Duodenal mucosa (tissue), 2 donors: Measurements from ENCODE around the gene PRUNE2.
"Not testable (repeated sequence)": the region's sequence is repeated elsewhere in the genome, so short reads cannot be mapped to it uniquely, and the experiment has no call there.

Experiments
- H3K27ac ChIP-seq: one replicate; pipeline ENCODE4 v1.7.0; 2013; ENCODE audit warnings: low read depth, low read length
- H3K27me3 ChIP-seq, 2 donors: one replicate each; pipeline ENCODE4 v1.7.0; 2013; ENCODE audit warnings: low read length in 2 of 2, control low read depth in 1 of 2; ENCODE audit not compliant: insufficient read depth in 2 of 2, control insufficient read depth in 1 of 2
- H3K36me3 ChIP-seq, 2 donors: one replicate each; pipeline ENCODE4 v1.7.0; 2013; ENCODE audit warnings: low read length in 2 of 2, control low read depth in 1 of 2; ENCODE audit not compliant: insufficient read depth in 2 of 2, control insufficient read depth in 1 of 2
- H3K4me1 ChIP-seq, 2 donors: one replicate each; pipeline ENCODE4 v1.7.0; 2013; ENCODE audit warnings: low read length in 2 of 2, control low read depth in 1 of 2; ENCODE audit not compliant: insufficient read depth in 2 of 2, control insufficient read depth in 1 of 2
- H3K4me3 ChIP-seq, 2 donors: one replicate each; pipeline ENCODE4 v1.7.0; 2013; ENCODE audit warnings: low read length in 2 of 2, low read depth in 1 of 2
- H3K9ac ChIP-seq, 2 donors: one replicate each; pipeline ENCODE4 v1.7.0; 2013; ENCODE audit warnings: low read length in 2 of 2, low read depth in 1 of 2
- H3K9me3 ChIP-seq, 2 donors: one replicate each; pipeline ENCODE4 v1.7.0; 2013; ENCODE audit warnings: low read length in 2 of 2, control low read depth in 1 of 2; ENCODE audit not compliant: control insufficient read depth in 1 of 2

Gene PRUNE2

GRCh38 chr9:76873821-76874220 lies 32.1 kb downstream of the PRUNE2 start:
- no peak overlapping the region for H3K27ac ChIP-seq
- no peaks in the 10 kb centered on the region for H3K9me3 ChIP-seq
- H3K36me3 ChIP-seq, result no peaks in the 10 kb centered on the region
- no peak overlapping the region for H3K9ac ChIP-seq
- no peak overlapping the region for H3K4me3 ChIP-seq
- no peaks in the 10 kb centered on the region for H3K4me1 ChIP-seq
- H3K27me3 ChIP-seq, result no peaks in the 10 kb centered on the region

- Histone ChIP-seq H3K9ac (no peak overlapping the region), H3K27me3 (no peaks in the 10 kb centered on the region), H3K4me3 (no peak overlapping the region), H3K36me3 (no peaks in the 10 kb centered on the region), H3K9me3 (no peaks in the 10 kb centered on the region), H3K4me1 (no peaks in the 10 kb centered on the region), H3K27ac (no peak overlapping the region)
Measured at GRCh38 chr9:76873056-76873792, 32.7 kb downstream of the PRUNE2 start.

- Histone ChIP-seq H3K27me3 (no peaks in the 10 kb centered on the region), H3K9ac (no peak overlapping the region), H3K4me1 (no peaks in the 10 kb centered on the region), H3K9me3 (no peaks in the 10 kb centered on the region), H3K4me3 (no peak overlapping the region), H3K27ac (no peak overlapping the region), H3K36me3 (no peaks in the 10 kb centered on the region)
Measured at GRCh38 chr9:76868897-76869296, 37.0 kb downstream of the PRUNE2 start.

GRCh38 chr9:76866689-76867088 lies 39.2 kb downstream of the PRUNE2 start:
- Histone ChIP-seq H3K9ac (no peak overlapping the region), H3K36me3 (no peaks in the 10 kb centered on the region), H3K27me3 (no peaks in the 10 kb centered on the region), H3K4me3 (no peak overlapping the region), H3K27ac (no peak overlapping the region), H3K4me1 (no peaks in the 10 kb centered on the region), H3K9me3 (no peaks in the 10 kb centered on the region)

- no peaks in the 10 kb centered on the region for H3K9me3 ChIP-seq
- no peaks in the 10 kb centered on the region for H3K36me3 ChIP-seq
- H3K4me1 ChIP-seq, result no peaks in the 10 kb centered on the region
- no peak overlapping the region for H3K9ac ChIP-seq
- H3K4me3 ChIP-seq, result no peak overlapping the region
- no peaks in the 10 kb centered on the region for H3K27me3 ChIP-seq
- H3K27ac ChIP-seq, result no peak overlapping the region
Measured at GRCh38 chr9:76863832-76864231, 42.1 kb downstream of the PRUNE2 start.

- H3K36me3 ChIP-seq, result no peaks in the 10 kb centered on the region
- no peak overlapping the region for H3K9ac ChIP-seq
- no peaks in the 10 kb centered on the region for H3K27me3 ChIP-seq
- H3K27ac ChIP-seq, result no peak overlapping the region
- no peaks in the 10 kb centered on the region for H3K9me3 ChIP-seq
- no peak overlapping the region for H3K4me3 ChIP-seq
- H3K4me1 ChIP-seq, result no peaks in the 10 kb centered on the region
Measured at GRCh38 chr9:76859860-76860259, 46.1 kb downstream of the PRUNE2 start.

- H3K27ac ChIP-seq, H3K36me3 ChIP-seq, H3K4me1 ChIP-seq, H3K9ac ChIP-seq, H3K27me3 ChIP-seq, H3K9me3 ChIP-seq, H3K4me3 ChIP-seq: not testable (repeated sequence)
Measured at GRCh38 chr9:76858248-76858647, 47.7 kb downstream of the PRUNE2 start.

- no peaks in the 10 kb centered on the region for H3K9me3 ChIP-seq
- H3K9ac ChIP-seq, result no peak overlapping the region
- no peaks in the 10 kb centered on the region for H3K4me1 ChIP-seq
- H3K27ac ChIP-seq, result no peak overlapping the region
- no peaks in the 10 kb centered on the region for H3K36me3 ChIP-seq
- no peaks in the 10 kb centered on the region for H3K27me3 ChIP-seq
- no peak overlapping the region for H3K4me3 ChIP-seq
Measured at GRCh38 chr9:76856016-76856415, 49.9 kb downstream of the PRUNE2 start.

- H3K4me3 ChIP-seq, result no peak overlapping the region
- H3K27ac ChIP-seq, result no peak overlapping the region
- no peaks in the 10 kb centered on the region for H3K4me1 ChIP-seq
- H3K9me3 ChIP-seq, result no peaks in the 10 kb centered on the region
- no peaks in the 10 kb centered on the region for H3K36me3 ChIP-seq
- no peak overlapping the region for H3K9ac ChIP-seq
- H3K27me3 ChIP-seq, result no peaks in the 10 kb centered on the region
Measured at GRCh38 chr9:76855015-76855414, 50.9 kb downstream of the PRUNE2 start.

- Histone ChIP-seq H3K36me3 (no peaks in the 10 kb centered on the region), H3K27me3 (no peaks in the 10 kb centered on the region), H3K9me3 (no peaks in the 10 kb centered on the region), H3K4me3 (no peak overlapping the region), H3K9ac (no peak overlapping the region), H3K27ac (no peak overlapping the region), H3K4me1 (no peaks in the 10 kb centered on the region)
Measured at GRCh38 chr9:76852026-76852425, 53.9 kb downstream of the PRUNE2 start.

GRCh38 chr9:76846297-76846696 lies 59.6 kb downstream of the PRUNE2 start:
- Histone ChIP-seq H3K9me3 (no peaks in the 10 kb centered on the region), H3K9ac (no peak overlapping the region), H3K27ac (no peak overlapping the region), H3K4me1 (no peaks in the 10 kb centered on the region), H3K36me3 (no peaks in the 10 kb centered on the region), H3K4me3 (no peak overlapping the region), H3K27me3 (no peaks in the 10 kb centered on the region)
